Panc1 (cell line): ENCODE results near the gene CLSTN2. TPM values are rescaled to one million over a fixed set of nuclear protein-coding genes. Genes with fewer than 3 reads are reported as not detected.

ENCODE experiments used
- ATAC-seq: fragments of 200-7000 bp; cut with Tn5 transposase; 2 replicates; pipeline ENCODE4 v1.9.1; 2020; ENCODE audit warnings: mild to moderate bottlenecking, moderate library complexity
- BruUV-seq: library from RNA; stranded (reverse); fragments of 400-500 nt; replicated peaks from 2 replicates; lab custom pipeline; 2021; lab: Mats Ljungman, UMichigan
- CTCF ChIA-PET: fragments of 300-600 bp; sonication (Branson Sonifier 250); formaldehyde crosslinking; loops from one replicate; lab custom pipeline; 2022; ENCODE audit warnings: antibody characterized with exemption; lab: Charles Lee
- POLR2A ChIA-PET: fragments of 300-600 bp; sonication (Branson Sonifier 250); formaldehyde crosslinking; loops from one replicate; lab custom pipeline; 2022; ENCODE audit warnings: antibody characterized with exemption; lab: Charles Lee
- DNase-seq: peaks from one replicate; pipeline ENCODE4 v3.0.0-alpha.2; 2010; ENCODE audit warnings: low read depth, low spot score
- H3K27ac ChIP-seq: 2 replicates; pipeline ENCODE4 v1.5.1; 2011; ENCODE audit warnings: mild to moderate bottlenecking, low read length, inconsistent platforms
- H3K27me3 ChIP-seq: fragments of 200-500 bp; sonication (Bioruptor generic); 2 replicates; pipeline ENCODE4 v1.6.0; 2014; ENCODE audit warnings: low read length, inconsistent platforms; ENCODE audit not compliant: control insufficient read depth, insufficient read depth
- H3K36me3 ChIP-seq: fragments of 200-500 bp; sonication (Bioruptor generic); 2 replicates; pipeline ENCODE4 v1.5.1; 2014; ENCODE audit warnings: inconsistent platforms, mild to moderate bottlenecking, low read length, moderate library complexity; ENCODE audit not compliant: control insufficient read depth, insufficient read depth
- H3K4me1 ChIP-seq: 2 replicates; pipeline ENCODE4 v1.5.1; 2011; ENCODE audit warnings: inconsistent platforms, mild to moderate bottlenecking, low read length, moderate library complexity; ENCODE audit not compliant: control insufficient read depth, insufficient read depth
- H3K4me3 ChIP-seq, 2 experiments: 2 replicates each; pipeline ENCODE4 v1.5.1; 2011 to 2012; ENCODE audit warnings: low read depth in 2 of 2, low read length in 2 of 2, mild to moderate bottlenecking in 2 of 2, inconsistent platforms in 1 of 2, moderate library complexity in 1 of 2
- H3K9me3 ChIP-seq: fragments of 200-500 bp; sonication (Bioruptor generic); 2 replicates; pipeline ENCODE4 v1.5.1; 2014; ENCODE audit warnings: low read depth, mild to moderate bottlenecking, inconsistent platforms, low read length, moderate library complexity; ENCODE audit not compliant: control insufficient read depth, insufficient read depth
- POLR2AphosphoS5 ChIP-seq: IDR thresholded peaks from 2 replicates; pipeline ENCODE4 v1.6.1; 2012; ENCODE audit warnings: mild to moderate bottlenecking, low read depth, low read length, moderate library complexity
- SIN3A ChIP-seq: IDR thresholded peaks from 2 replicates; pipeline ENCODE4 v1.6.1; 2012; ENCODE audit warnings: low read depth, mild to moderate bottlenecking, low read length, moderate library complexity, borderline replicate concordance; ENCODE audit not compliant: insufficient read depth
- TCF7L2 ChIP-seq: IDR thresholded peaks from 2 replicates; pipeline ENCODE4 v1.6.1; 2011; ENCODE audit warnings: mild to moderate bottlenecking, low read depth, low read length, inconsistent platforms
- in situ Hi-C: cut with HindIII; loops from 2 replicates; pipeline ENCODE4 v1.10.0; 2016; ENCODE audit warnings: low sequenced_read_pairs, low pct_unique_long_range_greater_than_20kb
- intact Hi-C: fragments of 100-400 bp; cut with micrococcal nuclease; formaldehyde crosslinking; loops from one replicate; pipeline ENCODE4 v1.10.0; 2022; ENCODE audit not compliant: unreplicated experiment
- total RNA-seq: library from RNA; stranded (reverse); gene quantifications from one replicate; pipeline ENCODE4 v1.2.1, GENCODE V29; 2021; ENCODE audit not compliant: unreplicated experiment
- TF ChIP-seq, protein P1 (sequence below): fragments of 450-650 bp; IDR thresholded peaks from 2 replicates; pipeline ENCODE4 v1.5.1; 2017; ENCODE audit warnings: mild to moderate bottlenecking
- TF ChIP-seq, protein P2 (sequence below), 2 experiments: IDR thresholded peaks; 2 replicates each; pipeline ENCODE4 v1.6.1; 2011 to 2012; ENCODE audit warnings: low read depth in 2 of 2, control low read depth in 1 of 2, low read length in 1 of 2, mild to moderate bottlenecking in 1 of 2, moderate library complexity in 1 of 2; ENCODE audit not compliant: insufficient read depth in 1 of 2

Gene CLSTN2
- total RNA-seq, 1 experiment from 2014 or later = 0.03 TPM

DNA sequence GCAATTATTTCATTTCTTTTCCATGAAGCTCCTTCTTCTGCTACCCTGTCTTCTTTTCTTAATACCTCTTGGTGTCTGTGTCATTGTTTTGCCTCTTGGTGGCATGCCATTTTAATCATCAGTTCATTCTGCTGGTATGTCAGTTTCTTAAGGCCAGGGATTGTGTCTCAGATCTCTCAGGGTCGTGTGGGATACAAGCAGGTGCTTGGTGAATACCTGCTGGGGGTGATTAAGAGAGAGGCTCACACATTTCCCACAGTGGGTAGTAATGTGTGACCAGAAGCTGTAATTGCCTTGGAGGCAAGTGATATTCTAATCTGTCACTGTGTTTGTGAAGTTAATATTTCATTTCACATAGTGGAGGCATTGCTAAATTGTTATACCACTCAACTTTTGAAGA, 381.5 kb downstream of the CLSTN2 start:
- Histone ChIP-seq H3K4me1 (no peaks in the 10 kb centered on the region), H3K27me3 (no peaks in the 10 kb centered on the region; the same call in 1 of the 2 replicates), H3K4me3 (no peak overlapping the region), H3K9me3 (no peaks in the 10 kb centered on the region), H3K27ac (no peak overlapping the region), H3K36me3 (no peaks in the 10 kb centered on the region)
- in situ Hi-C loops = no loop called here
- ChIA-PET POLR2A (no interaction called here), CTCF (no interaction called here)
- TF ChIP-seq SIN3A (no peak), POLR2AphosphoS5 (no peak), TCF7L2 (no peak)
- TF ChIP-seq, protein P1, sequence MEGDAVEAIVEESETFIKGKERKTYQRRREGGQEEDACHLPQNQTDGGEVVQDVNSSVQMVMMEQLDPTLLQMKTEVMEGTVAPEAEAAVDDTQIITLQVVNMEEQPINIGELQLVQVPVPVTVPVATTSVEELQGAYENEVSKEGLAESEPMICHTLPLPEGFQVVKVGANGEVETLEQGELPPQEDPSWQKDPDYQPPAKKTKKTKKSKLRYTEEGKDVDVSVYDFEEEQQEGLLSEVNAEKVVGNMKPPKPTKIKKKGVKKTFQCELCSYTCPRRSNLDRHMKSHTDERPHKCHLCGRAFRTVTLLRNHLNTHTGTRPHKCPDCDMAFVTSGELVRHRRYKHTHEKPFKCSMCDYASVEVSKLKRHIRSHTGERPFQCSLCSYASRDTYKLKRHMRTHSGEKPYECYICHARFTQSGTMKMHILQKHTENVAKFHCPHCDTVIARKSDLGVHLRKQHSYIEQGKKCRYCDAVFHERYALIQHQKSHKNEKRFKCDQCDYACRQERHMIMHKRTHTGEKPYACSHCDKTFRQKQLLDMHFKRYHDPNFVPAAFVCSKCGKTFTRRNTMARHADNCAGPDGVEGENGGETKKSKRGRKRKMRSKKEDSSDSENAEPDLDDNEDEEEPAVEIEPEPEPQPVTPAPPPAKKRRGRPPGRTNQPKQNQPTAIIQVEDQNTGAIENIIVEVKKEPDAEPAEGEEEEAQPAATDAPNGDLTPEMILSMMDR = no peak
- TF ChIP-seq, protein P2, sequence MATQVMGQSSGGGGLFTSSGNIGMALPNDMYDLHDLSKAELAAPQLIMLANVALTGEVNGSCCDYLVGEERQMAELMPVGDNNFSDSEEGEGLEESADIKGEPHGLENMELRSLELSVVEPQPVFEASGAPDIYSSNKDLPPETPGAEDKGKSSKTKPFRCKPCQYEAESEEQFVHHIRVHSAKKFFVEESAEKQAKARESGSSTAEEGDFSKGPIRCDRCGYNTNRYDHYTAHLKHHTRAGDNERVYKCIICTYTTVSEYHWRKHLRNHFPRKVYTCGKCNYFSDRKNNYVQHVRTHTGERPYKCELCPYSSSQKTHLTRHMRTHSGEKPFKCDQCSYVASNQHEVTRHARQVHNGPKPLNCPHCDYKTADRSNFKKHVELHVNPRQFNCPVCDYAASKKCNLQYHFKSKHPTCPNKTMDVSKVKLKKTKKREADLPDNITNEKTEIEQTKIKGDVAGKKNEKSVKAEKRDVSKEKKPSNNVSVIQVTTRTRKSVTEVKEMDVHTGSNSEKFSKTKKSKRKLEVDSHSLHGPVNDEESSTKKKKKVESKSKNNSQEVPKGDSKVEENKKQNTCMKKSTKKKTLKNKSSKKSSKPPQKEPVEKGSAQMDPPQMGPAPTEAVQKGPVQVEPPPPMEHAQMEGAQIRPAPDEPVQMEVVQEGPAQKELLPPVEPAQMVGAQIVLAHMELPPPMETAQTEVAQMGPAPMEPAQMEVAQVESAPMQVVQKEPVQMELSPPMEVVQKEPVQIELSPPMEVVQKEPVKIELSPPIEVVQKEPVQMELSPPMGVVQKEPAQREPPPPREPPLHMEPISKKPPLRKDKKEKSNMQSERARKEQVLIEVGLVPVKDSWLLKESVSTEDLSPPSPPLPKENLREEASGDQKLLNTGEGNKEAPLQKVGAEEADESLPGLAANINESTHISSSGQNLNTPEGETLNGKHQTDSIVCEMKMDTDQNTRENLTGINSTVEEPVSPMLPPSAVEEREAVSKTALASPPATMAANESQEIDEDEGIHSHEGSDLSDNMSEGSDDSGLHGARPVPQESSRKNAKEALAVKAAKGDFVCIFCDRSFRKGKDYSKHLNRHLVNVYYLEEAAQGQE (IDR thresholded peaks at IDR 0.05; ENCODE audit: insufficient read depth in 1 of 2, low read depth in 2 of 2, low read length in 1 of 2) = no peak
- intact Hi-C loops = no loop called here
- BruUV-seq = no TSS peak
- DNase-seq (no peak), ATAC-seq (no peak)

DNA sequence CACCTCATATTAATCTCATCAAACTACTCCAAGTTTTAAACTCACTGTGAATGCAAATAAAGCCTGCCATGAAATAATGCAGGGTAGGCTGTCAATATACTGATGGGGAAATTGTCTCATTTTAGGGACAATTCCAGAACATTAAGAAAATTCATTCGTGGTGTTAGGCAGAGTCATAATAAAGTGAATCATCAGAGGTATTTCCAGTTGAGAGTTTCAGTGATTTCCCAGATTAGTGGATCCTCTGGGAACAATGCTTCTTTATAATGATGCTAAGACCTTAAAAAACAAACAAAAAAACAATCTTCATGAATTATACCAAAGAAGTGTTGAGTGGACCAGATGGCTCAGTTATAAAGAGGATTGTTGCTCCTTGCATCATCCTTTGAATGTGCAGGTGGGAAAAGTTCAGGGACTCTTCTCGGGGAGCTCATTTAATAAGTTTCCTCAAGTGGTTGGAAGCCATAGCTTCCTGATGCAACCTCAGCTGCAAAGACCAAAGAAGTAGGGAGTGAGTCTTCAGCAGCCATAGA, 381.9 kb downstream of the CLSTN2 start:
- in situ Hi-C loops = no loop called here
- POLR2A ChIA-PET = no interaction called here
- H3K9me3 ChIP-seq = no peaks in the 10 kb centered on the region

More for the DNA sequence above, 381.9 kb downstream of the CLSTN2 start:
- no peaks in the 10 kb centered on the region for H3K36me3 ChIP-seq
- no peaks in the 10 kb centered on the region; the same call in 1 of the 2 replicates for H3K27me3 ChIP-seq
- BruUV-seq = no TSS peak
- CTCF ChIA-PET = no interaction called here
- no peak overlapping the region for H3K27ac ChIP-seq
- H3K4me1 ChIP-seq = no peaks in the 10 kb centered on the region
- intact Hi-C loops = no loop called here
- ATAC-seq = no peak
- no peak overlapping the region for H3K4me3 ChIP-seq
- no peak for DNase-seq
- TF ChIP-seq TCF7L2 (no peak), SIN3A (no peak), POLR2AphosphoS5 (no peak)
- TF ChIP-seq, protein P1 = no peak
- TF ChIP-seq, protein P2 (IDR thresholded peaks at IDR 0.05; ENCODE audit: insufficient read depth in 1 of 2, low read depth in 2 of 2, low read length in 1 of 2) = no peak
